ENCODE measurements around the gene SLC38A8. TPM values are rescaled to one million over a fixed set of nuclear protein-coding genes. Genes with fewer than 3 reads are reported as not detected.

Gene SLC38A8
- total RNA-seq, 2 experiments from 2014 or later: not detected

GRCh38 chr16:84065536-84066132, 23.0 kb upstream of the SLC38A8 start:
- Mint-ChIP-seq H3K27me3 (no peaks in the 10 kb centered on the region), H3K4me3 (no peak overlapping the region), H3K9me3 (no peaks in the 10 kb centered on the region), H3K4me1 (ENCODE audit: low read depth) (peaks cover 6% of the 10 kb centered on the region), H3K27ac (no peak overlapping the region), H3K36me3 (ENCODE audit: low read depth) (peaks cover 94% of the 10 kb centered on the region)
- POLR2A ChIA-PET: no interaction called here
- no peaks in the 10 kb centered on the region for H3K27me3 ChIP-seq (ENCODE audit: control insufficient read depth in 1 of 2, insufficient read depth in 2 of 2, low read length in 2 of 2)
- DNase-seq (peak in 4 of 14 experiments; percentile 31 to 55 (median 44)), ATAC-seq (ENCODE audit: poor library complexity) (peak; percentile 47)
- H3K9me3 ChIP-seq (ENCODE audit: control insufficient read depth in 1 of 2, insufficient read depth in 1 of 2, low read length in 2 of 2): no peaks in the 10 kb centered on the region
- H3K36me3 ChIP-seq (ENCODE audit: insufficient read depth, low read length): peaks cover 97% of the 10 kb centered on the region
- intact Hi-C loops (cut with DNase I, micrococcal nuclease): loop anchor here (1.0 to 2.0 kb wide), 3 partner anchors 109 to 239 kb away; no protein-coding TSS in a partner anchor
- H3K4me3 ChIP-seq (ENCODE audit: low read length): no peak overlapping the region
- H3K4me1 ChIP-seq (ENCODE audit: insufficient read depth, low read length): no peaks in the 10 kb centered on the region
- peak; percentile 58 for TF ChIP-seq CTCF (IDR thresholded peaks at IDR 0.05)
- CTCF ChIA-PET: interaction anchor here (0.6 to 1.5 kb wide), 4 partner anchors 12 to 155 kb away, joined by 3 to 5 read pairs (median 4); partner anchors contain the start of gene TAF1C
- no peak overlapping the region for H3K27ac ChIP-seq (ENCODE audit: low read depth in 1 of 2, low read length in 2 of 2)

GRCh38 chr16:84063980-84064379, 21.4 kb upstream of the SLC38A8 start:
- intact Hi-C loops (cut with DNase I, micrococcal nuclease): loop anchor here in 1 of 2 experiments (2.0 to 5.0 kb wide), 2 partner anchors 107 to 237 kb away; no protein-coding TSS in a partner anchor
- H3K27me3 ChIP-seq (ENCODE audit: control insufficient read depth in 1 of 2, insufficient read depth in 2 of 2, low read length in 2 of 2): no peaks in the 10 kb centered on the region

More at GRCh38 chr16:84063980-84064379, 21.4 kb upstream of the SLC38A8 start:
- H3K9me3 ChIP-seq (ENCODE audit: control insufficient read depth in 1 of 2, insufficient read depth in 1 of 2, low read length in 2 of 2): no peaks in the 10 kb centered on the region
- Mint-ChIP-seq H3K36me3 (ENCODE audit: low read depth) (peaks cover 94% of the 10 kb centered on the region), H3K4me1 (ENCODE audit: low read depth) (peaks cover 5% of the 10 kb centered on the region), H3K27ac (no peak overlapping the region), H3K27me3 (no peaks in the 10 kb centered on the region), H3K9me3 (no peaks in the 10 kb centered on the region), H3K4me3 (no peak overlapping the region)
- no peak overlapping the region for H3K27ac ChIP-seq (ENCODE audit: low read depth in 1 of 2, low read length in 2 of 2)
- DNase-seq (no peak), ATAC-seq (ENCODE audit: poor library complexity) (no peak)
- H3K4me3 ChIP-seq (ENCODE audit: low read length): no peak overlapping the region
- POLR2A ChIA-PET: no interaction called here
- CTCF ChIA-PET: no interaction called here
- no peak for TF ChIP-seq CTCF (IDR thresholded peaks at IDR 0.05)
- peaks cover 97% of the 10 kb centered on the region for H3K36me3 ChIP-seq (ENCODE audit: insufficient read depth, low read length)
- no peaks in the 10 kb centered on the region for H3K4me1 ChIP-seq (ENCODE audit: insufficient read depth, low read length)

Data from CD4-positive, alpha-beta T cell (primary cell).